Measurements from ENCODE around the gene SLC4A4.

The SLC4A4 gene

GRCh38 chr4:71501992-71502391 is 163.2 kb downstream of the SLC4A4 start:
- Histone ChIP-seq H3K36me3 (ENCODE audit: control insufficient read depth, insufficient read depth, low read length) (no peaks in the 10 kb centered on the region), H3K27me3 (replicated peaks; ENCODE audit: control insufficient read depth, insufficient read depth, low read length) (no peaks in the 10 kb centered on the region), H3K4me3 (replicated peaks; ENCODE audit: low read depth, low read length) (no peak overlapping the region)
- TF ChIP-seq CTCF (IDR thresholded peaks at IDR 0.05; ENCODE audit: insufficient read depth, low read length, poor library complexity, severe bottlenecking), result no peak
- no peak for DNase-seq (ENCODE audit: extremely low read depth, insufficient read length)

- Histone ChIP-seq H3K27me3 (replicated peaks; ENCODE audit: control insufficient read depth, insufficient read depth, low read length) (no peaks in the 10 kb centered on the region), H3K4me3 (replicated peaks; ENCODE audit: low read depth, low read length) (no peak overlapping the region), H3K36me3 (ENCODE audit: control insufficient read depth, insufficient read depth, low read length) (no peaks in the 10 kb centered on the region)
- DNase-seq (ENCODE audit: extremely low read depth, insufficient read length), result no peak
- no peak for TF ChIP-seq CTCF (IDR thresholded peaks at IDR 0.05; ENCODE audit: insufficient read depth, low read length, poor library complexity, severe bottlenecking)
Measured at GRCh38 chr4:71518283-71518989, 179.6 kb downstream of the SLC4A4 start.

GRCh38 chr4:71520308-71520707 is 181.5 kb downstream of the SLC4A4 start:
- Histone ChIP-seq H3K36me3 (ENCODE audit: control insufficient read depth, insufficient read depth, low read length) (no peaks in the 10 kb centered on the region), H3K27me3 (replicated peaks; ENCODE audit: control insufficient read depth, insufficient read depth, low read length) (no peaks in the 10 kb centered on the region), H3K4me3 (replicated peaks; ENCODE audit: low read depth, low read length) (no peak overlapping the region)
- no peak for TF ChIP-seq CTCF (IDR thresholded peaks at IDR 0.05; ENCODE audit: insufficient read depth, low read length, poor library complexity, severe bottlenecking)
- no peak for DNase-seq (ENCODE audit: extremely low read depth, insufficient read length)

- H3K36me3 ChIP-seq (ENCODE audit: control insufficient read depth, insufficient read depth, low read length), result no peaks in the 10 kb centered on the region
- H3K4me3 ChIP-seq (replicated peaks; ENCODE audit: low read depth, low read length), result no peak overlapping the region
- no peak for DNase-seq (ENCODE audit: extremely low read depth, insufficient read length)
- H3K27me3 ChIP-seq (replicated peaks; ENCODE audit: control insufficient read depth, insufficient read depth, low read length), result no peaks in the 10 kb centered on the region
- TF ChIP-seq CTCF (IDR thresholded peaks at IDR 0.05; ENCODE audit: insufficient read depth, low read length, poor library complexity, severe bottlenecking), result no peak
Measured at GRCh38 chr4:71520850-71521249, 182.0 kb downstream of the SLC4A4 start.

- H3K36me3 ChIP-seq (ENCODE audit: control insufficient read depth, insufficient read depth, low read length), result no peaks in the 10 kb centered on the region
- no peak for DNase-seq (ENCODE audit: extremely low read depth, insufficient read length)
- no peak overlapping the region for H3K4me3 ChIP-seq (replicated peaks; ENCODE audit: low read depth, low read length)
- TF ChIP-seq CTCF (IDR thresholded peaks at IDR 0.05; ENCODE audit: insufficient read depth, low read length, poor library complexity, severe bottlenecking), result no peak
- no peaks in the 10 kb centered on the region for H3K27me3 ChIP-seq (replicated peaks; ENCODE audit: control insufficient read depth, insufficient read depth, low read length)
Measured at GRCh38 chr4:71524756-71525155, 185.9 kb downstream of the SLC4A4 start.
